ENCODE data around the gene SDF4.
A peak's percentile ranks its signal among the peaks of the same experiment; 100 is the strongest.

SDF4 gene

GRCh38 chr1:1231400-1232207 lies at the start of gene SDF4:
Gene SDF4, minus strand, starts transcription at chr1:1232001. Its CDS starts 3,229 bp downstream, at chr1:1228772.
- DNase-seq, result peak; percentile 95

GRCh38 chr1:1280782-1281481 lies 49.1 kb upstream of the SDF4 start:
- DNase-seq, result no peak

GRCh38 chr1:1279028-1279427 lies 47.2 kb upstream of the SDF4 start:
- DNase-seq, result no peak

- DNase-seq, result no peak
Observed at GRCh38 chr1:1278620-1279019, 46.8 kb upstream of the SDF4 start.

- no peak for DNase-seq
Observed at GRCh38 chr1:1275836-1276235, 44.0 kb upstream of the SDF4 start.

- no peak for DNase-seq
Observed at GRCh38 chr1:1274931-1275431, 43.2 kb upstream of the SDF4 start.

GRCh38 chr1:1274299-1274930 lies 42.6 kb upstream of the SDF4 start:
- no peak for DNase-seq

- DNase-seq, result peak; percentile 93
Observed at GRCh38 chr1:1273512-1274298, 41.9 kb upstream of the SDF4 start, which contains the start of gene UBE2J2. Gene UBE2J2, minus strand, starts transcription at chr1:1273854. Its CDS starts 5,862 bp downstream, at chr1:1267992.

GRCh38 chr1:1273209-1273511 lies 41.4 kb upstream of the SDF4 start:
- no peak for DNase-seq

GRCh38 chr1:1272341-1273208 lies 40.8 kb upstream of the SDF4 start:
- no peak for DNase-seq

- no peak for DNase-seq
Observed at GRCh38 chr1:1270813-1271212, 39.0 kb upstream of the SDF4 start.

GRCh38 chr1:1268284-1268682 lies 36.5 kb upstream of the SDF4 start:
- no peak for DNase-seq

- no peak for DNase-seq
Observed at GRCh38 chr1:1267488-1268283, 35.9 kb upstream of the SDF4 start.

- no peak for DNase-seq
Observed at GRCh38 chr1:1264868-1265272, 33.1 kb upstream of the SDF4 start.

- no peak for DNase-seq
Observed at GRCh38 chr1:1264026-1264425, 32.2 kb upstream of the SDF4 start.

- no peak for DNase-seq
Observed at GRCh38 chr1:1262758-1263157, 31.0 kb upstream of the SDF4 start.

GRCh38 chr1:1262071-1262470 lies 30.3 kb upstream of the SDF4 start:
- no peak for DNase-seq

GRCh38 chr1:1260843-1261560 lies 29.2 kb upstream of the SDF4 start:
- DNase-seq, result no peak

GRCh38 chr1:1259951-1260600 lies 28.3 kb upstream of the SDF4 start:
- DNase-seq, result no peak

- DNase-seq, result no peak
Observed at GRCh38 chr1:1259540-1259939, 27.7 kb upstream of the SDF4 start.
